ENCODE measurements around the gene PSAT1. TPM values are rescaled to one million over a fixed set of nuclear protein-coding genes. Genes with fewer than 3 reads are reported as not detected.
A peak's percentile ranks its signal among the peaks of the same experiment; 100 is the strongest.
"Not testable (repeated sequence)": the region's sequence is repeated elsewhere in the genome, so short reads cannot be mapped to it uniquely, and the experiment has no call there.

PSAT1 gene
- total RNA-seq, 2 donors from 2014 or later = 1.6 to 1.9 TPM

- Histone ChIP-seq H3K27ac (no peak overlapping the region), H3K4me1 (ENCODE audit: control insufficient read depth in 1 of 2, low read depth in 2 of 2) (no peaks in the 10 kb centered on the region), H3K27me3 (replicated peaks; ENCODE audit: insufficient read depth) (no peaks in the 10 kb centered on the region), H3K9me3 (no peaks in the 10 kb centered on the region), H3K36me3 (peaks cover 4% of the 10 kb centered on the region), H3K4me3 (no peak overlapping the region)
- no peak for DNase-seq (ENCODE audit: low spot score)
- no peak for TF ChIP-seq CTCF (IDR thresholded peaks at IDR 0.05)
- ATAC-seq (ENCODE audit: insufficient number of reproducible peaks, low FRiP score, low read depth) = no peak
Measured at GRCh38 chr9:78273761-78274160, 23.2 kb upstream of the PSAT1 start.

DNA sequence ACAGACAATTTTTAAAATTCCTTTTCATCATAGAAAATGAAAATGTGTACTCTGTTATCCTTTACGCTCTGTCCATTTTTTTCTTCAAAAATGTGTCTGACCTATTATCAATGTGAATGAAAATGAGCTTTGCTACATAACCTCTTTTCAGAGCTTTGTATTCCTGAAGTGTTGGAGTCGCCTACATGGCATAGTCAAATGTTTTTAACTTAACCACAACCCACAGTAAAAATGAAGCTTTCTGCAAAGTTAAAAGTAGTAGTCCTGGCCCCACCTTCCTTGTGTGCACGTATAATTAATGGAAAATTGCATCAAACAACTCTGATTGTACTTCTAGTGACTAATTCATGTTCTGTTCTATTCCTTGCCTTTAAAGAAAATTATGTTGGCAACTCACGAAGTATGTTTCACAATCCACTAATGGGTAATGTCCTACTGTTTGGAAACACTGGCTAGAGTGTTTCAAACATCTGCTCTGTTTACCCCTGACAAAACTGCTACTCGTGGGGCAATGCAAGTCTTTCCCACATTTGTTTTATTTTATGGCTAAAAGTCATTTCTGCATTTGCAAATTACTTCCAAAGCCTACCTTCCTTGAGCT lies 18.6 kb upstream of the PSAT1 start:
- no peak overlapping the region for H3K27ac ChIP-seq
- DNase-seq (ENCODE audit: low spot score) (no peak), ATAC-seq (ENCODE audit: insufficient number of reproducible peaks, low FRiP score, low read depth) (no peak)
- H3K9me3 ChIP-seq = no peaks in the 10 kb centered on the region
- no peak for TF ChIP-seq CTCF (IDR thresholded peaks at IDR 0.05)
- no peaks in the 10 kb centered on the region for H3K27me3 ChIP-seq (replicated peaks; ENCODE audit: insufficient read depth)
- H3K4me3 ChIP-seq = no peak overlapping the region
- H3K36me3 ChIP-seq = no peaks in the 10 kb centered on the region
- peaks cover 0 to 13% of the 10 kb centered on the region in 2 donors for H3K4me1 ChIP-seq (ENCODE audit: control insufficient read depth in 1 of 2, low read depth in 2 of 2)

- Histone ChIP-seq H3K9me3 (no peaks in the 10 kb centered on the region), H3K27me3 (replicated peaks; ENCODE audit: insufficient read depth) (no peaks in the 10 kb centered on the region), H3K4me1 (ENCODE audit: control insufficient read depth in 1 of 2, low read depth in 2 of 2) (peaks cover 0 to 13% of the 10 kb centered on the region in 2 donors), H3K27ac (no peak overlapping the region), H3K36me3 (no peaks in the 10 kb centered on the region), H3K4me3 (no peak overlapping the region)
- DNase-seq (ENCODE audit: low spot score) (no peak), ATAC-seq (ENCODE audit: insufficient number of reproducible peaks, low FRiP score, low read depth) (no peak)
- no peak for TF ChIP-seq CTCF (IDR thresholded peaks at IDR 0.05)
Measured at GRCh38 chr9:78278801-78279200, 18.1 kb upstream of the PSAT1 start.

GRCh38 chr9:78280982-78281668 lies 15.8 kb upstream of the PSAT1 start:
- no peak for TF ChIP-seq CTCF (IDR thresholded peaks at IDR 0.05)
- H3K4me3 ChIP-seq = no peak overlapping the region

DNA sequence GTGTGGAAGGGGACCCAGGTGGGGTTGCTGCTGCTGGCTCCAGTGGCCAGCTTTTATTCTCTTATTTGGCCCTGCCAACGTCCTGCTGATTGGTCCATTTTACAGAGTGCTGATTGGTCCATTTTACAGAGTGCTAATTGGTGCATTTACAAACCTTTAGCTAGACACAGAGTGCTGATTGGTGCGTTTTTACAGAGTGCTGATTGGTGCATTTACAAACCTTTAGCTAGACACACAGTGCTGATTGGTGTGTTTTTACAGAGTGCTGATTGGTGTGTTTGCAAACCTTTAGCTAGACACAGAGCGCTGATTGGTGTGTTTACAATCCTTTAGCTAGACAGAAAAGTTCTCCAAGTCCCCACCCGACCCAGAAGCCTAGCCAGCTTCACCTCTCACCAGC lies 12.7 kb upstream of the PSAT1 start:
- not testable (repeated sequence) for H3K27ac ChIP-seq; DNase-seq (ENCODE audit: low spot score); H3K9me3 ChIP-seq; ATAC-seq (ENCODE audit: insufficient number of reproducible peaks, low FRiP score, low read depth); H3K27me3 ChIP-seq (replicated peaks; ENCODE audit: insufficient read depth); H3K4me3 ChIP-seq; H3K36me3 ChIP-seq
- peaks cover 0 to 13% of the 10 kb centered on the region in 2 donors for H3K4me1 ChIP-seq (ENCODE audit: control insufficient read depth in 1 of 2, low read depth in 2 of 2)

More at GRCh38 chr9:78280982-78281668, 15.8 kb upstream of the PSAT1 start:
- H3K27me3 ChIP-seq (replicated peaks; ENCODE audit: insufficient read depth) = no peaks in the 10 kb centered on the region
- peaks cover 0 to 13% of the 10 kb centered on the region in 2 donors for H3K4me1 ChIP-seq (ENCODE audit: control insufficient read depth in 1 of 2, low read depth in 2 of 2)
- H3K36me3 ChIP-seq = no peaks in the 10 kb centered on the region
- H3K27ac ChIP-seq = no peak overlapping the region
- ATAC-seq (ENCODE audit: insufficient number of reproducible peaks, low FRiP score, low read depth) = peak; percentile 59
- no peak for DNase-seq (ENCODE audit: low spot score)
- no peaks in the 10 kb centered on the region for H3K9me3 ChIP-seq

Measured in thoracic aorta (tissue), 2 donors.